Activated naive CD8-positive, alpha-beta T cell treated with anti-CD3 and anti-CD28 coated beads, Interleukin-2, amount 10 ng/mL, durations not matched to agents 7 days and 5 days (primary cell): ENCODE data around the gene USP2. TPM values are rescaled to one million over a fixed set of nuclear protein-coding genes. Genes with fewer than 3 reads are reported as not detected.

Experiments
- ATAC-seq: fragments of 150-1000 bp; cut with Tn5 transposase; one replicate; pipeline ENCODE4 v1.10.0; 2021; ENCODE audit warnings: low read depth, moderate library complexity
- POLR2A ChIA-PET: fragments of 350-600 bp; sonication (Branson Sonifier 250); formaldehyde crosslinking; loops from one replicate; lab custom pipeline; 2021; ENCODE audit warnings: antibody characterized with exemption; lab: Charles Lee
- DNase-seq: peaks from one replicate; pipeline ENCODE4 v3.0.0; 2021
- H3K27ac Mint-ChIP-seq: one replicate; pipeline ENCODE4 v1.8.0; 2022; ENCODE audit warnings: mild to moderate bottlenecking, mixed read lengths
- H3K27me3 Mint-ChIP-seq: one replicate; pipeline ENCODE4 v1.8.0; 2022; ENCODE audit warnings: mild to moderate bottlenecking, moderate library complexity, mixed read lengths
- H3K36me3 Mint-ChIP-seq: one replicate; pipeline ENCODE4 v1.8.0; 2021; ENCODE audit warnings: mild to moderate bottlenecking, mixed read lengths
- H3K4me1 Mint-ChIP-seq: one replicate; pipeline ENCODE4 v1.8.0; 2021; ENCODE audit warnings: mixed read lengths
- H3K4me3 Mint-ChIP-seq: one replicate; pipeline ENCODE4 v1.8.0; 2022; ENCODE audit warnings: mild to moderate bottlenecking, moderate library complexity, mixed read lengths
- H3K9me3 Mint-ChIP-seq: one replicate; pipeline ENCODE4 v1.8.0; 2021; ENCODE audit warnings: mixed read lengths
- total RNA-seq, 2 experiments: library from RNA; stranded (reverse); gene quantifications; one replicate each; pipeline ENCODE4 v1.2.3, GENCODE V29; 2021

USP2 gene
- total RNA-seq, 2 experiments from 2014 or later, result 0.62 to 0.83 TPM

DNA sequence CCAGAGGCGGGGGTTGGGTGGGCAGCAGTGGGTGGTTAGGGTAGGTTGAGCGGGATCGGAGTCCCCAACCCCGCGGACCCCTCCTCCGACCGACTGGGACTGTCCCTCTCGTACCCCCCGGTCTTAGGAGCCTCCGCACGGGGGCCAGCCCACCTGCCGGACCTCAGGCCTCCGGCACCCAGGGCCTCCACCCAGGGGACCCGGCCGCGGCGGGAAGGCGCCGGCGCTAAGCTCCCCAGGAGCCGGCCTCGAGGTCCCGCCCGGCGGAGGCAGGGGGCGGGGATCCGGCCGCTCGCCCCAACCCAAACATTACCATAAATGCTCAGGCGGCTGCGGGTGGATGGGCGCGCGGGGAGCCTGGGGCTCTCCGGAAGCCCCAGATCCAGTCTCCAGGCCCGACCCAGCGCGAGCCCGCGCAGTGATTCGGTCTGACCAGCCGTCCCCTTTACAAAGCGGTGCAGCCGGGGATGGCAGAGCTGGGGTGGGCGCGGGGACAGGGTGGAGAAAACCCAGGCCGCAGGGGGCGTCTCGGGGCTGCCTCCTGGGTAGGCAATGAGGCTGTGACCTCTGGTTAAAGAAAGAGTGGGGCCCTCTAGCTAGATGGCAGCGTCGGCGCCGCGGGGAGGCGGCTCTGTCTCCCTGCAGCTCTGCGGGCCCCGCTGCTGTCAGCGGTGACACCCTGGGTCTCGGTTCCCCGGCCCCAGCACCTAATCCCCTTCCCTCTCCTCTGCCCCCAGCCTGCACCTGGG is 60.5 kb downstream of the USP2 start:
- POLR2A ChIA-PET, result interaction anchor here (0.6 to 3.4 kb wide), 19 partner anchors 11 to 264 kb away, joined by 3 to 18 read pairs (median 5); partner anchors contain the start of genes C2CD2L, CBL, DPAGT1 and HYOU1
- H3K36me3 Mint-ChIP-seq, result no peaks in the 10 kb centered on the region
- no peaks in the 10 kb centered on the region for H3K9me3 Mint-ChIP-seq

DNA sequence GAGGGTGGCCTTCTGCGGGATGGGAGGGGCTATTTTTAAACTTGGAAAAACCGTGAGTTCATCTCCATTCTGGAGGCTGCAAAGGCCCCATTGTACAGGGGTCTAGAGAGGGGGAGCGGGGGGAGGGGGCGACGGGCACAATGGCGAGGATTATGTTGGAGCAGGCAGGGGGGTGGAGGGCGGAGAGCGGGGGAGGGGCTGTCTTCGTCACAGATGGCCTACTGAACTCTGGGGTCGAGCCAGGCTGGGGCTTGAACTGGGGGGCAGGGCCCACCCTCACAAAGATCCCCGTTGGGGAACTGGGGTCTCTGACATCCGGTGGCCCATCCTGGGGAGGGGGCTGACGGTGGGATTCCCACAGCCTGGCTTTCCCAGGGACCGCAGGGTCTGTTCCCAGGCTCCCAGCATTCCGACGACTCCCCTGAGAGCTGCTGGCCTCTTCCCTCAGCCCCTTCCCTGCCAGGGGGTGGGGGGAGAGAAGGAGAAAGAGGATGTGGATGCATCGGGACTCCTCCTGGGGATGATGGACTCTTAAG is 61.2 kb downstream of the USP2 start:
- DNase-seq (no peak), ATAC-seq (no peak)
- H3K27me3 Mint-ChIP-seq, result peaks cover 21% of the 10 kb centered on the region
- H3K36me3 Mint-ChIP-seq, result no peaks in the 10 kb centered on the region
- POLR2A ChIA-PET, result interaction anchor here (1.0 to 3.4 kb wide), 12 partner anchors 10 to 260 kb away, joined by 3 to 18 read pairs (median 6); partner anchors contain the start of genes C2CD2L, CBL, DPAGT1 and VPS11
- H3K27ac Mint-ChIP-seq, result peak overlapping the region; percentile 83
- peaks cover 21% of the 10 kb centered on the region for H3K4me1 Mint-ChIP-seq
- peak overlapping the region; percentile 65 for H3K4me3 Mint-ChIP-seq
- H3K9me3 Mint-ChIP-seq, result no peaks in the 10 kb centered on the region

More for the DNA sequence above, 60.5 kb downstream of the USP2 start:
- Mint-ChIP-seq H3K27ac (peak overlapping the region; percentile 92), H3K27me3 (peaks cover 19% of the 10 kb centered on the region), H3K4me3 (peak overlapping the region; percentile 86), H3K4me1 (peaks cover 16% of the 10 kb centered on the region)
- ATAC-seq (peak; percentile 79), DNase-seq (peak; percentile 84)

DNA sequence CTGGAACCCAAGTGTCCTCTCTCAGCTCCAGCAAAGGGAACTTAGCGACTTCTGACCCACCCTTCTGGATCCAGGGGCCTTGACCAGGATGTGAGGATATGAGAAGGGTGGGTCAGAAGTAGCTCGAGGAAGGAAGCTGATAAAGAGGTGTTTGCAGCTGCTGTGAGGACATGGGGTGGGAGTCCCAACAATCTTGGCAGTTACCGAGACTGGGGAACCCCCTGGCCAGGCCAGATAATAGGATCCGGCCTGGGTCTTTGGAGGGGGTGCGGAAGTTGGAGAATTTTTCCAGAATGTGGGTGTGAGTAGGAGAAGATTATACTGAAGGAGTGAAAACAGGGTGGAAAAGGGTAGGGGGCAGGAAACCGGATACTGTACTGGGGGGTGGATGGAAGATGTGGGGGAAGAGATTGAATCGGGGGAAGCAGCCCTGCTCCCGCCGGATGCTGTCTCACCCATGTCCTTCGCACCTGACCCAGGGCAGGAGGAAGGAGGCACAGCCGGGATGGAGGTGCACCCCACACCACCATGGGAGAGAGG is 61.7 kb downstream of the USP2 start:
- Mint-ChIP-seq H3K4me1 (peaks cover 22% of the 10 kb centered on the region), H3K4me3 (peak overlapping the region; percentile 65), H3K27ac (peak overlapping the region; percentile 83), H3K27me3 (peaks cover 21% of the 10 kb centered on the region), H3K9me3 (no peaks in the 10 kb centered on the region), H3K36me3 (no peaks in the 10 kb centered on the region)
- ATAC-seq (no peak), DNase-seq (no peak)
- POLR2A ChIA-PET, result interaction anchor here (1.1 to 1.7 kb wide), 4 partner anchors 37 to 252 kb away, joined by 3 to 5 read pairs (median 3); partner anchors contain the start of genes CBL, HINFP and VPS11

DNA sequence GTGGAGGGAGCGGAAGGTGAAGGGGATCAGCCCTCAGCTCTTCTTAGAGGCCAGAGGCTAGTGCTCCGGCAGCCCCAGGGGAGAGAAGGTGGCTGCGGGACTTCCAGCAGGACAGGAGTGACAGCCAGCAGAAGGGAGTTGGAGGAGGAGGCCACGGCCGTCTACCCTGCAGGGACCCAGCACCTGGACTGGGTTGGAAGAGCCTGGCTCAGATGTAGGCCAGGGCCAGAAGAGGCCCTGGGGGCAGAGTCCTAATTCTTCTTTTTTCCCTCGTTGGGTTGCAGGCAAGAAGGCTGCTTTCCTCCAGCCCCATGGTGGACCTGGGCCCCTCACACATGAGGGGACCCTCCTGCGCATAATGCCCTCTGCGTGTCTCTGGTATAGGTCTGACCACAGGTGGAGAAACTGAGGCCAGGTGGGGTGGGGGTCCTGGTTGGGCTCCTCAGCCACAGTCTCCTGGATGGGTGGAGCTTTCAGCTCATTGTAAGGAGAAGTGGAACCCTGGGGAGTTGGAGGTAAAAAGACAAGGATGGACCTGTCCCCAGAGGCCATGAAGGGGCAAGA is 62.3 kb downstream of the USP2 start:
- Mint-ChIP-seq H3K36me3 (no peaks in the 10 kb centered on the region), H3K4me1 (peaks cover 22% of the 10 kb centered on the region), H3K27ac (peak overlapping the region; percentile 83), H3K27me3 (peaks cover 21% of the 10 kb centered on the region), H3K4me3 (peak overlapping the region; percentile 72), H3K9me3 (no peaks in the 10 kb centered on the region)
- POLR2A ChIA-PET, result interaction anchor here (0.5 to 4.8 kb wide), 5 partner anchors 13 to 251 kb away, joined by 3 to 23 read pairs (median 3); partner anchors contain the start of genes CBL, HINFP and VPS11
- ATAC-seq (no peak), DNase-seq (no peak)

DNA sequence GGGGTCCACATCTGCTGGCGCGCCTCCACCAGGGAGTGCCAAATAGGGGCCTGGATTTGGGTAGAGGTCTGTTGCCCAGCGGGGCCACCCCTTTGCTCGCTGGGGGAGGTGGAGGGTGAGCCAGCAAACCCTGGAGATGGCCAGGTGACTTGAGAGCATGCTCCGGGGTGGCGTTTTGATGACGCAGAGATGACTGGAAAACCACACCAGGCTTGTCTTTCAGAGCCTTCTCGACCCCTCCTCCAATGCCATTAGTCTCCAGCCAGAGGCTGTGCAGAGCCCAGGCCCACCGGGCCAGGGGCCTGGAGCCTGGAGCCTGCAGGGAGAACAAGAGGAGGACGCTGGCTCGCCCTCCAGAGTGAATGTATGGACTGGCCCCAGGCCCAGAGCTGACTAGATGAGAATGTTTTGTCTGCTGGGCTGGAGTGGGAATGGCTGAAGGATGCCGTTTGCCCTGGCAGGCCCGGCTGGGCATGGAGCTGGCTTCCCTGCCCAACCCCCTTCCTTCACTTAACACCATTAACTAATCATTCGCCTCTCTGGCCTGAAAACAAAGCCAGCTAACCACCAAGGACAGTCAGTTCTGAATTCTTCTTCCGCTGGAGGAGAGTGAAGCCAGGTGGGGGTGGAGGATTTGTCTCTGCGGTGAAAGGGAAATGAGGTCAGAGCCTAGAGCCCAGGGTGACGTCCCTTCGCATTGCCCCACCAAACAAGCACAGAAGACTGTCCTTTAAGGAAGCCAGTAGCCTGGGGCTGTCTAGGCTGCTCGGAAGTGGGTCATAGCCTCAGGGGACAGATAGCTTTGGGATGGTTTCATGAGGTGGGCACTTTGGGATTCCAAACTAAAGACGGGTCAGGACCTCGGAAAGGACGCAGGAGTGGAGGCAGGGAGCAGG is 63.0 kb downstream of the USP2 start:
- Mint-ChIP-seq H3K4me1 (peaks cover 21% of the 10 kb centered on the region), H3K36me3 (no peaks in the 10 kb centered on the region), H3K27me3 (peaks cover 21% of the 10 kb centered on the region), H3K4me3 (peak overlapping the region; percentile 72), H3K9me3 (no peaks in the 10 kb centered on the region), H3K27ac (peak overlapping the region; percentile 67)
- DNase-seq, result no peak
- POLR2A ChIA-PET, result interaction anchor here (0.5 to 4.8 kb wide), 5 partner anchors 12 to 251 kb away, joined by 3 to 23 read pairs (median 3); partner anchors contain the start of genes CBL, HINFP and VPS11
- peak; percentile 13 for ATAC-seq

DNA sequence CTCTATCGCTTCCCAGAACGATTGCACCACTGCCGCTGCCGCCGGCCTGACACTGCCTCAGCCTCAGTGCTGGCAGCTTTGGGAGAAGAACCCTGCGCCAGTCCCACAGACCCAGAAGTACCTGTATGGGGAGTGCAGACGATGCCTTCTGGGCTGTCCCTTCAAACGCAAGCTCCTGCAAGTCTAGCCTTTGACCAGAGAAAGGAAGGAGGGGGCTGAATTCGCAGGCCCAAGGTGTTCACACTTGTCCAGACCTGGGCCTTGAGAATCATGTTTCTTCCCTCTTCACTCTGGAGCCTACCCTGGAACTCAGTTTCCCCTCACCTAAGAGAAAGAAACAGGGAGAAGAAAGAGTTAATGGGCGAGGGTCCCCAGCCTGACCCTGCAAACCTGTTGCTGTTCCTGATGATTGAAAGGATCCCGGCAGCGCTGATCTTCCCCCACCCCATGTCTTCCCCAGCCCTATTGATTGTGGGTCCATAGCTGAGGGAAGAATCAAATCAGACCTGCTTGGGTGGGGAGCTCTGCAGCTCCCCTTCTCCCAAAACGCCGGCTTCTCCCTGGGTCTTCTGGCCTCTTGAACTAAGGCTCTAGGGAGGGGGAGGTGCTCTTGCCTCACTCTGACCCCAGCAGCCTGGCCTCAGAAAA is 63.8 kb downstream of the USP2 start:
- Mint-ChIP-seq H3K9me3 (no peaks in the 10 kb centered on the region), H3K4me3 (no peak overlapping the region), H3K27ac (no peak overlapping the region), H3K36me3 (no peaks in the 10 kb centered on the region), H3K27me3 (peaks cover 21% of the 10 kb centered on the region), H3K4me1 (peaks cover 21% of the 10 kb centered on the region)
- ATAC-seq (no peak), DNase-seq (no peak)
- POLR2A ChIA-PET, result interaction anchor here (4.8 kb wide), 1 partner anchor 11 kb away, joined by 23 read pairs; no protein-coding TSS in a partner anchor

DNA sequence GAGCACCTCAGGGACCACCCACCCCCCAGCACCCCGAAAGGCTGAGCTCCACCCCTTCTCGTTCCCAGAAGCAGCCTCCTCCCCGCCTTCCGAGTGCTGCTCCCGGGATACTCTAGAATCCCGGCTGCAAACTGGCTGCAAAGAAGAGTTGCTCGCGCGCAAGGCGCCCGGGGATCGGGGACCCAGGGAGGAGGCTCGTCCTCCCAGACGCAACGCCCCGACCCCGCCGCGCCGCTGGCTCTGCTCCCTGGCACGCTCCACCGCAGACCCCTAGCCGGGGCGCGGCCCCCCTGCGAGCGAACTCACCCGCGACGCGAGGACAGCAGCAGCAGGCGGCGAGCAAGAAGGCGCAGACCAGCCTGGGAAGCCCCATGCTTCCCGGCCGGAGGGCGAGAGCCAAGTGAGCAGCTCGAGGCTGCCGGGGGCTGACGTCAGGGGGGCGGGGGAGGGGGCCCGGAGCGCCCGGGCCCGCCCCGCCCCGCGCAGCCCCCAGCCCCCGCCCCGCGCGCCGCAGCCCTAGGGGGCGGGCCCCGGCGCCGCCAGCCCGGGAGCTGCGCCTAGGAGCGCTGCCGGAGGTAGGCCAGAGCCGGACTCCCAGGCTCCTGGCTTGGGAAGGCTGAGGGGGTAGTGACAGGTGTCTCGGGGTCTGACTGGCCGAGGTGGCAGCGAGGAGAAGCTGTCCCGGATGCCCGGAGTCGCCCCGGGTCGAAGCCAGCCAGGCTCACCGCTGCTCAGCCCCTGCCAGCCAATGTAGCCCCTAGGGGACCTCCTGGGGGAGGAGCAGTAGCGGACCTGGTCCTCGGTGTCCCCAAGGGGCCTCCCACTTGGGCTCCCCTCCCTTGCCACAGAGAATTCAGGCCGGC is 64.5 kb downstream of the USP2 start, which contains the start of gene MCAM:
MCAM (minus strand) TSS at position 402 of the 863 bp plus-strand sequence; CDS start at position 373, 29 bp downstream.
- Mint-ChIP-seq H3K36me3 (no peaks in the 10 kb centered on the region), H3K9me3 (no peaks in the 10 kb centered on the region), H3K27ac (no peak within 1 kb of the TSS), H3K27me3 (peaks cover 21% of the 10 kb centered on the region), H3K4me1 (peaks cover 16% of the 10 kb centered on the region), H3K4me3 (peak within 1 kb of the TSS; percentile 74)
- DNase-seq (no peak), ATAC-seq (no peak)
- POLR2A ChIA-PET, result interaction anchor here (0.6 to 4.8 kb wide), 4 partner anchors 10 to 439 kb away, joined by 3 to 23 read pairs (median 4); partner anchors contain the start of gene CBL

DNA sequence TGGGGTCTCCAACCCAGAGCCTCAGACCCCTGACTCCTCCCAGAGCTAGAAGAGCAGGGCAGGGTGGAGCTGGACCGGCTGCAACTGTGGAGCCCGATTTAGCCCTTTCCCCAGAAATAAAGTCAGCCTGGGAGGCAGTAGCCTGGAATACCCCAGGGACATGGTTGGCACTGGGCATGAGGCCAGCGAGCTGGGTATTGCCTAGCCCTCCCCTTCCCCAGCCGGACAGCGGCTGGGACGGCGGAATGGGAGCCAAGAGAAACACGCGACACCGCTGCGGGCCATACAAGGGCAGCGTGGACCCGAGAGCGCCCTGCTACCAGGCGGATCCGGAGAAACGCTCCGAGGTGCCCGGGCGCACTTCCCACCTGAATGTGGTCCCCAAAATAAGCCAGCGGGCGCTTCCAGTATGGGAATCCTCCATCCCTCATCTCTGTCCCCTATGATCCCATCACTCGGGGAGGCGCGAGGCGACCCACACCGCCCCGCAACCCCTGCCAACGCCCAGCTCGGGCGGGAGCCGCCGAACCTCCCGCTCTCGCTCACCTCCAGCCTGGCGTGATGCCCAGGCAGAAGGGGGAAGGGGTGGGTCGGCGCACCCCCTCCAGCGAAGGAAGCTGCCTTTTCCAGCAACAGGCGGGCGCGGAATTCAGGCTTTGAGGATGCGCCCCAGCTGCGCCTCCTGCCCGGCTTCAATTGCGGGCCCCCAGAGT is 65.3 kb downstream of the USP2 start:
- POLR2A ChIA-PET, result interaction anchor here (0.6 to 4.8 kb wide), 6 partner anchors 9 to 438 kb away, joined by 3 to 23 read pairs (median 4); partner anchors contain the start of genes CBL and RNF26
- no peaks in the 10 kb centered on the region for H3K36me3 Mint-ChIP-seq
- peaks cover 9% of the 10 kb centered on the region for H3K4me1 Mint-ChIP-seq
- H3K4me3 Mint-ChIP-seq, result peak overlapping the region; percentile 74
- DNase-seq (no peak), ATAC-seq (no peak)
- no peak overlapping the region for H3K27ac Mint-ChIP-seq
- peaks cover 21% of the 10 kb centered on the region for H3K27me3 Mint-ChIP-seq
- H3K9me3 Mint-ChIP-seq, result no peaks in the 10 kb centered on the region

DNA sequence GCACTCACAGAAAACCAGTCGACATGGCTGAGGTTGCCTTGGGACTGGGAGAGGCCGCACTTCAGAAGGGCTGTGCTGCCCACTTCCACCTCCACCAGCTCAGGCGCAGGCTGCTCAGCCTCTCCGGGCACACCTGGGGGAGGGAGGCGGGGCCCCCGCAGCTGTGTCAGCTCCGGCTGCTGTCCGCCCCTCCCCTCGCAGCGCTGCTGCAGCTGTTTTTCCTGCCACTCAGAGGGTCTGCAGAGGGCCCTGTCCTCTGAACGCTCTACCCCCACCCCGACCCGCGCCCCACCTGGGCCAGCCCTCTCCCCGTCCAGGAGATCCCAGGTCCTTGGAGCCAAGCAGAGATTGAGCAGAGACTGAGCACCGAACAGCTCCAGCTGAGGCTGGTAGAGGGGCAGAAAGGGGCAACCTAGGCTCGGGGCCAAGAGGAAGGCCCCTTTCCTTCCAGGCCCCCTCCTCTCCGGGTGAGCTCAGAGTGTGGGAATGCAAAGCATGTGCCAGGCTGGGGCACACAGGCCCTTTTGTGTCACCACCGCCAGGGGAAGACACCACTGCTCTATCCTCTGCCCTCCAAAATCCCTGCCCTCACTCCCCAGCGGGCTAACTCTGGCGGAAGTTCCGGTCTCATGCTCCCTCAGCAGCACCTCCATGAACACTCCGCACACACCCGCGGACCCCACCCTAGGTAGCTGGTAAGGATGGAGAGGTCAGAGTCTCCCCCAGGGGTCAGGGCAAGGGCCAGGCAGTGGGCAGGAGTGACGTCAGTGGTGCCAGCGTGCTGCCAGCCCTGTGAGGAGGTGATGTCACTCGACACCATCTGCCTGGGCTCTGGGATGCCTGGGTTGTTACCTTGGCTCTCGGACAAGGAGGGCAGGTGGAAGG is 66.1 kb downstream of the USP2 start:
- Mint-ChIP-seq H3K27me3 (peaks cover 21% of the 10 kb centered on the region), H3K9me3 (no peaks in the 10 kb centered on the region), H3K4me1 (peaks cover 9% of the 10 kb centered on the region), H3K36me3 (no peaks in the 10 kb centered on the region), H3K27ac (peak overlapping the region; percentile 42), H3K4me3 (peak overlapping the region; percentile 74)
- ATAC-seq (peak; percentile 59), DNase-seq (peak; percentile 64)
- POLR2A ChIA-PET, result interaction anchor here (0.8 to 4.8 kb wide), 3 partner anchors 9 to 23 kb away, joined by 3 to 23 read pairs (median 4); partner anchors contain the start of gene RNF26

DNA sequence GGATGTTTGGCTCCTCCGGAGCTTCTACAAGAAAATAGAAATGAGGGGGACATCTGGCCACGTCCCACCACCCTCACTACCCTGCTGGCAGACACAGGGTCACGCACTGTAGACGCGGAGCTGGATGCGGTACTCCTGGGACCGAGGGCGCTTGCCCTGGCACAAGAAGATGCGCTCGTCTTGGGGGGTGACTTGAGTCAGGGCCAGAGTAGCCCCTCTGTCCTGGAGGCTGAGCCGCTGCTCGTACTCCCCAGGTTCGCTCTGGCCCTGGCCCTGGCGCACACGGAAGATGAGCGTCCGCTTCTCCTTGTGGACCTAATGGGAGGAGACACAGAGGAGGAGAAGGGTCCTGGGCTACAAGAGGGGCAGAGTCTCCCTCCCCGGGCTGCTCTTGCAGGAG is 66.8 kb downstream of the USP2 start:
- Mint-ChIP-seq H3K4me3 (peak overlapping the region; percentile 74), H3K27me3 (peaks cover 20% of the 10 kb centered on the region)

More for the DNA sequence above, 66.8 kb downstream of the USP2 start:
- Mint-ChIP-seq H3K9me3 (no peaks in the 10 kb centered on the region), H3K4me1 (peaks cover 8% of the 10 kb centered on the region), H3K27ac (no peak overlapping the region), H3K36me3 (peaks cover under 1% of the 10 kb centered on the region)
- no peak for DNase-seq
- ATAC-seq, result no peak
- POLR2A ChIA-PET, result interaction anchor here (1.2 to 4.8 kb wide), 2 partner anchors 8 to 19 kb away, joined by 4 to 23 read pairs; partner anchors contain the start of gene RNF26
